Fibroblast of lung (primary cell): ENCODE results near the gene MAS1. TPM values are rescaled to one million over a fixed set of nuclear protein-coding genes. Genes with fewer than 3 reads are reported as not detected.

Experiments
- DNase-seq, 2 donors: peaks; one replicate each; pipeline versions ENCODE4 v3.0.0 to v3.0.0-alpha.2; 2010; ENCODE audit warnings: low read depth in 2 of 2
- H2AFZ ChIP-seq: 2 replicates; pipeline ENCODE4 v1.5.1; 2012; ENCODE audit warnings: low read length, control low read depth, inconsistent platforms
- H3K27ac ChIP-seq: 2 replicates; pipeline ENCODE4 v1.5.1; 2011; ENCODE audit warnings: low read length, control low read depth; ENCODE audit not compliant: insufficient read depth
- H3K27me3 ChIP-seq: 2 replicates; pipeline ENCODE4 v1.5.1; 2011; ENCODE audit warnings: mild to moderate bottlenecking, low read length; ENCODE audit not compliant: control insufficient read depth, insufficient read depth
- H3K36me3 ChIP-seq: 2 replicates; pipeline ENCODE4 v1.5.1; 2011; ENCODE audit warnings: low read length; ENCODE audit not compliant: control insufficient read depth, insufficient read depth
- H3K4me1 ChIP-seq: 2 replicates; pipeline ENCODE4 v1.5.1; 2011; ENCODE audit warnings: low read length; ENCODE audit not compliant: control insufficient read depth, insufficient read depth; ENCODE audit errors: extremely low read depth
- H3K4me2 ChIP-seq: 2 replicates; pipeline ENCODE4 v1.5.1; 2011; ENCODE audit warnings: low read length, control low read depth; ENCODE audit not compliant: insufficient read depth; ENCODE audit errors: extremely low read depth
- H3K4me3 ChIP-seq, 4 experiments: fragments of 200-600 bp in 1 of 4; sonication (generic) in 1 of 4; replicated peaks in 1 of 4; 2 replicates each; pipeline ENCODE4 v1.5.1; 2011 to 2016; ENCODE audit warnings: low read length in 4 of 4, low read depth in 3 of 4, mild to moderate bottlenecking in 3 of 4, control low read depth in 2 of 4, inconsistent platforms in 1 of 4, mixed read lengths in 1 of 4; ENCODE audit not compliant: insufficient read depth in 1 of 4; ENCODE audit errors: control extremely low read depth in 1 of 4
- H3K79me2 ChIP-seq: 2 replicates; pipeline ENCODE4 v1.5.1; 2012; ENCODE audit warnings: mild to moderate bottlenecking, low read length, inconsistent platforms; ENCODE audit not compliant: control insufficient read depth, insufficient read depth
- H3K9ac ChIP-seq: 2 replicates; pipeline ENCODE4 v1.5.1; 2011; ENCODE audit warnings: mild to moderate bottlenecking, low read length, control low read depth; ENCODE audit not compliant: insufficient read depth
- H3K9me3 ChIP-seq: 2 replicates; pipeline ENCODE4 v1.5.1; 2012; ENCODE audit warnings: low read depth, low read length; ENCODE audit not compliant: control insufficient read depth, insufficient read depth
- H4K20me1 ChIP-seq: 2 replicates; pipeline ENCODE4 v1.5.1; 2011; ENCODE audit warnings: low read length; ENCODE audit not compliant: control insufficient read depth, insufficient read depth; ENCODE audit errors: extremely low read depth
- EZH2 ChIP-seq: IDR thresholded peaks from 2 replicates; pipeline ENCODE4 v1.5.1; 2012; ENCODE audit warnings: low read length, control low read depth, mild to moderate bottlenecking; ENCODE audit errors: missing control alignments
- polyA plus RNA-seq, 2 donors: library from polyadenylated mRNA; depleted of rRNA in 1 of 2; stranded (reverse) in 1 of 2; unstranded in 1 of 2; fragments of >200 nt; gene quantifications; 2 replicates each; pipeline ENCODE4 v1.2.1, GENCODE V29; 2011 to 2012; ENCODE audit warnings: missing spikeins in 1 of 2
- total RNA-seq: library from RNA; depleted of rRNA; stranded (reverse); fragments of >200 nt; gene quantifications from 2 replicates; pipeline ENCODE4 v1.2.1, GENCODE V29; 2014
- TF ChIP-seq, protein P1 (sequence below), 2 donors: IDR thresholded peaks in 1 of 2; conservative IDR thresholded peaks in 1 of 2; 1 replicate in 1 of 2; 2 replicates in 1 of 2; pipeline ENCODE4 v1.5.1; 2011 to 2012; ENCODE audit warnings: low read length in 2 of 2, control low read depth in 1 of 2, inconsistent platforms in 1 of 2, low read depth in 1 of 2, mild to moderate bottlenecking in 1 of 2

Gene MAS1
- total and polyA plus RNA-seq, 2 donors (not counting 1 experiment from before 2014, with no cell fraction given) = not detected

DNA sequence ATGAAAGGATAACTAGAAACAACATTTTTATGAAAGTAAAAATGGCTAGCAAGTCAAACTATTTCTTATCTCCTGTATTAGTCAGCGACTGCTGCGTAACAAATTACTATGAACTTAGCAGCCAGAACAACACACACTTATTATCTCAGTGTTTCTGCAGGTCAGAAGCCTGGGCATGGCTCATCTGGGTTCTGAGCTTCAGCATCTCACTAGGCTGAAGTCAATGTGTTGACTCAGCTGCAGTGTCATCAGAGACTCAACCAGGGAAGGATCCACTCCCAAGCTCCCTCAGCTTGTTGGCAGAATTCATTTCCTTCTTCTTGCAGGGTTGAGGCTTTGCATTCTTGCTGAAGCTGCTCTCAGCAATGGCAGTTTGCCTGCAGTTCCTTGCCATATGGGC lies 44.8 kb downstream of the MAS1 start:
- H4K20me1 ChIP-seq = no peaks in the 10 kb centered on the region
- TF ChIP-seq, protein P1, sequence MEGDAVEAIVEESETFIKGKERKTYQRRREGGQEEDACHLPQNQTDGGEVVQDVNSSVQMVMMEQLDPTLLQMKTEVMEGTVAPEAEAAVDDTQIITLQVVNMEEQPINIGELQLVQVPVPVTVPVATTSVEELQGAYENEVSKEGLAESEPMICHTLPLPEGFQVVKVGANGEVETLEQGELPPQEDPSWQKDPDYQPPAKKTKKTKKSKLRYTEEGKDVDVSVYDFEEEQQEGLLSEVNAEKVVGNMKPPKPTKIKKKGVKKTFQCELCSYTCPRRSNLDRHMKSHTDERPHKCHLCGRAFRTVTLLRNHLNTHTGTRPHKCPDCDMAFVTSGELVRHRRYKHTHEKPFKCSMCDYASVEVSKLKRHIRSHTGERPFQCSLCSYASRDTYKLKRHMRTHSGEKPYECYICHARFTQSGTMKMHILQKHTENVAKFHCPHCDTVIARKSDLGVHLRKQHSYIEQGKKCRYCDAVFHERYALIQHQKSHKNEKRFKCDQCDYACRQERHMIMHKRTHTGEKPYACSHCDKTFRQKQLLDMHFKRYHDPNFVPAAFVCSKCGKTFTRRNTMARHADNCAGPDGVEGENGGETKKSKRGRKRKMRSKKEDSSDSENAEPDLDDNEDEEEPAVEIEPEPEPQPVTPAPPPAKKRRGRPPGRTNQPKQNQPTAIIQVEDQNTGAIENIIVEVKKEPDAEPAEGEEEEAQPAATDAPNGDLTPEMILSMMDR (conservative IDR thresholded peaks at IDR 0.05 in 1 of 2, IDR thresholded peaks at IDR 0.05 in 1 of 2; ENCODE audit: low read depth in 1 of 2, low read length in 2 of 2) = no peak
- no peak for TF ChIP-seq EZH2
- no peaks in the 10 kb centered on the region for H3K9me3 ChIP-seq
- H3K79me2 ChIP-seq = no peaks in the 10 kb centered on the region
- DNase-seq = peak; percentile 56 to 84
- no peaks in the 10 kb centered on the region for H3K36me3 ChIP-seq
- no peak overlapping the region for H3K4me2 ChIP-seq
- H3K4me1 ChIP-seq = peaks cover 4% of the 10 kb centered on the region
- H3K4me3 ChIP-seq = no peak overlapping the region
- no peak overlapping the region for H2AFZ ChIP-seq
- no peak overlapping the region for H3K9ac ChIP-seq
- no peak overlapping the region for H3K27ac ChIP-seq
- no peaks in the 10 kb centered on the region for H3K27me3 ChIP-seq

DNA sequence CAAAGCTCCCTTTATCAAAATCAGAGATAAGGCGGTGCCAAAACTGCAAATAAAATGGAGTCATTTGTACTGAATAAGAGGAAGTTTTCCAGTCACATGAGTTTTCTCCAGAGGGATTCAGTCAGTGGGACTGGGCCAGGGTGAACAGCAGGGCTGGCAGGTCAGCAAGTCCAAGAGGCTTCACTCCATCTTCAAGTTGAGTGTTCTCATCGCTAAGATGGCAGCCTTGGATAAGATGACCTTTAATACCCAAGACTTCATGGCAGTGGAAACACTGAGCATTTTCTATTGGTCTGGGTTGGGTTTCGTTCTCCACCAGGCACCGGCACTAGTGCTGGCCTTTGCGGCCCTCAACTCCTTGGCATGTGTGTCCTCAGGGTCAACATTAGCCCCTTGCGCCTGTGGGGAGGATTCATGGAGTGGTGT lies 48.8 kb downstream of the MAS1 start:
- H3K4me3 ChIP-seq = no peak overlapping the region
- H3K4me2 ChIP-seq = no peak overlapping the region
- DNase-seq = peak in 1 of 2 donors; percentile 31
- no peak overlapping the region for H3K27ac ChIP-seq
- TF ChIP-seq, protein P1 (conservative IDR thresholded peaks at IDR 0.05 in 1 of 2, IDR thresholded peaks at IDR 0.05 in 1 of 2; ENCODE audit: low read depth in 1 of 2, low read length in 2 of 2) = no peak
- TF ChIP-seq EZH2 = no peak
- no peaks in the 10 kb centered on the region for H3K9me3 ChIP-seq
- H2AFZ ChIP-seq = no peak overlapping the region
- H3K4me1 ChIP-seq = peaks cover 7% of the 10 kb centered on the region
- no peaks in the 10 kb centered on the region for H3K36me3 ChIP-seq
- H3K9ac ChIP-seq = no peak overlapping the region
- no peaks in the 10 kb centered on the region for H3K79me2 ChIP-seq
- no peaks in the 10 kb centered on the region for H3K27me3 ChIP-seq
- no peaks in the 10 kb centered on the region for H4K20me1 ChIP-seq

Other genes with a start within 250 kb of the MAS1 start
- gene SOD2, start 197.7 kb upstream of the MAS1 start, total RNA-seq = 1,311 and 1,558 TPM in 2 replicates
- gene SOD2, start 197.7 kb upstream of the MAS1 start, polyA plus RNA-seq = 96.1 and 124 TPM in 2 replicates
- gene WTAP, start 163.5 kb upstream of the MAS1 start, total RNA-seq = 124 and 137 TPM in 2 replicates
- gene WTAP, start 163.5 kb upstream of the MAS1 start, polyA plus RNA-seq = 52.7 and 63.0 TPM in 2 replicates
- gene ACAT2, start 128.9 kb upstream of the MAS1 start, total RNA-seq = 37.5 and 121 TPM in 2 replicates
- gene ACAT2, start 128.9 kb upstream of the MAS1 start, polyA plus RNA-seq = 108 TPM in 2 replicates
- 200 and 231 TPM in 2 replicates for gene TCP1, start 101.4 kb upstream of the MAS1 start, total RNA-seq
- gene TCP1, start 101.4 kb upstream of the MAS1 start, polyA plus RNA-seq = 142 and 163 TPM in 2 replicates
- gene MRPL18, start 100.5 kb upstream of the MAS1 start, total RNA-seq = 80.4 and 82.7 TPM in 2 replicates
- gene MRPL18, start 100.5 kb upstream of the MAS1 start, polyA plus RNA-seq = 87.1 and 101 TPM in 2 replicates
- not detected in 2 replicates for gene PNLDC1, start 90.7 kb upstream of the MAS1 start, total RNA-seq
- 0.09 TPM in 1 of 2 replicates, not detected in the other for gene PNLDC1, start 90.7 kb upstream of the MAS1 start, polyA plus RNA-seq
- 233 and 300 TPM in 2 replicates for gene IGF2R, start 78.1 kb downstream of the MAS1 start, total RNA-seq
- 37.6 and 48.5 TPM in 2 replicates for gene IGF2R, start 78.1 kb downstream of the MAS1 start, polyA plus RNA-seq
- gene SLC22A1, start 230.8 kb downstream of the MAS1 start, total RNA-seq = 0.26 and 0.50 TPM in 2 replicates
- 0.06 and 0.07 TPM in 2 replicates for gene SLC22A1, start 230.8 kb downstream of the MAS1 start, polyA plus RNA-seq